ENCODE data around the gene DIABLO. TPM values are rescaled to one million over a fixed set of nuclear protein-coding genes. Genes with fewer than 3 reads are reported as not detected.

DIABLO gene
- polyA plus RNA-seq, 2 donors, result 17.9 to 31.1 TPM

GRCh38 chr12:122245553-122245952 is 19.7 kb upstream of the DIABLO start:
- Histone ChIP-seq H3K27ac (ENCODE audit: low read depth in 2 of 2, low read length in 1 of 2) (no peak overlapping the region), H3K36me3 (ENCODE audit: control insufficient read depth in 2 of 2, insufficient read depth in 2 of 2, low read length in 1 of 2) (peaks cover 2 to 11% of the 10 kb centered on the region in 2 donors), H3K4me1 (ENCODE audit: control insufficient read depth in 2 of 2, insufficient read depth in 2 of 2, low read length in 1 of 2) (no peaks in the 10 kb centered on the region), H3K27me3 (ENCODE audit: control insufficient read depth in 1 of 2, insufficient read depth in 2 of 2, low read length in 2 of 2) (no peaks in the 10 kb centered on the region), H3K9me3 (ENCODE audit: control insufficient read depth in 2 of 2, insufficient read depth in 1 of 2, low read depth in 1 of 2, low read length in 1 of 2) (no peaks in the 10 kb centered on the region), H3K4me3 (ENCODE audit: low read depth in 1 of 2, low read length in 2 of 2) (no peak overlapping the region)
- WGBS, 2 donors, result 87 to 91% methylated on average over 1 of the region's 1 CpG

DNA sequence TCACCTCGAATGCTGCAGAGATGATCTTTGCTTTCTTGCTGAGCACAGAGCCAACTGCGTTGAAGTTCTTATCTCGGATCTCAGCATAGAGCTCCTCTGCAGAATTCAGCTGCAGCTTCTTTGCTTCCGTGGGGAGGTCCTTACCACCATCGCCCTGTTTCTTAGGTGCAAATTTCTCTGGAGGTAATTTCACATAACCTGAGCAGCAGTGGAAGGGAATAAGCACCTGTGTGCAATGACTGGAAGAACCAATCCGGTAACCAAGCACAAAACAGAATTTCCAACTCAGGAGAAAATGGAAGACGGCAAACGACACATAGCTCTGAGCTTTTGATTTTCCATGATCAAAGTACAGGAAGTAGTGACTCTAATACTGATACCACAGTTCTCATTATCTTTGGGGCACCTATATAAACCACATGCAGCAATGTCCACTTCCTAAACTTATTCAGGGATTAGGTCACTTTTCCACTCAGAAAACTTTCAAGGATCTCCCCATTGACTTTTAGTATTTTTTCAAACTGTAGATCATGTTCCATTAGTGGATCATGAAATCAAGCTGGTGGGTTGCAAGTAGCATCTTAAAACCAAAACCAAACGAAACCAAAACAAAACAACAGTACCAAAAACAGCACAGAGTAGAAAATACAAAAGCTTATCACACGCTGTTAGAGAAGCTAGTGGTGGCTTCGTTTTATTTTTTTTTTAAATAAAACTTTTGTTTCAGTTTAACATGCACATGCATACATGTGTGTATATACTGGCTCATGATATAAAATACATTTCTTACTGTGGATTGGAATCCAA is 18.9 kb upstream of the DIABLO start:
- no peaks in the 10 kb centered on the region for H3K27me3 ChIP-seq (ENCODE audit: control insufficient read depth in 1 of 2, insufficient read depth in 2 of 2, low read length in 2 of 2)
- WGBS, 2 donors, result 76 to 78% methylated on average over 11 of the region's 11 CpGs
- H3K4me1 ChIP-seq (ENCODE audit: control insufficient read depth in 2 of 2, insufficient read depth in 2 of 2, low read length in 1 of 2), result no peaks in the 10 kb centered on the region
- H3K36me3 ChIP-seq (ENCODE audit: control insufficient read depth in 2 of 2, insufficient read depth in 2 of 2, low read length in 1 of 2), result peaks cover 0 to 9% of the 10 kb centered on the region in 2 donors
- no peak overlapping the region for H3K4me3 ChIP-seq (ENCODE audit: low read depth in 1 of 2, low read length in 2 of 2)
- H3K27ac ChIP-seq (ENCODE audit: low read depth in 2 of 2, low read length in 1 of 2), result peak overlapping the region in 1 of 2 donors; percentile 9
- no peaks in the 10 kb centered on the region for H3K9me3 ChIP-seq (ENCODE audit: control insufficient read depth in 2 of 2, insufficient read depth in 1 of 2, low read depth in 1 of 2, low read length in 1 of 2)

GRCh38 chr12:122243965-122244364 is 18.1 kb upstream of the DIABLO start:
- Histone ChIP-seq H3K27me3 (ENCODE audit: control insufficient read depth in 1 of 2, insufficient read depth in 2 of 2, low read length in 2 of 2) (no peaks in the 10 kb centered on the region), H3K36me3 (ENCODE audit: control insufficient read depth in 2 of 2, insufficient read depth in 2 of 2, low read length in 1 of 2) (peaks cover 0 to 9% of the 10 kb centered on the region in 2 donors)
- WGBS, 2 donors, result 80 to 83% methylated on average over 6 of the region's 6 CpGs

GRCh38 chr12:122238861-122239260 is 13.0 kb upstream of the DIABLO start:
- no peaks in the 10 kb centered on the region for H3K27me3 ChIP-seq (ENCODE audit: control insufficient read depth in 1 of 2, insufficient read depth in 2 of 2, low read length in 2 of 2)
- peaks cover 3 to 9% of the 10 kb centered on the region in 2 donors for H3K36me3 ChIP-seq (ENCODE audit: control insufficient read depth in 2 of 2, insufficient read depth in 2 of 2, low read length in 1 of 2)
- no peaks in the 10 kb centered on the region for H3K4me1 ChIP-seq (ENCODE audit: control insufficient read depth in 2 of 2, insufficient read depth in 2 of 2, low read length in 1 of 2)
- H3K4me3 ChIP-seq (ENCODE audit: low read depth in 1 of 2, low read length in 2 of 2), result no peak overlapping the region
- WGBS, 2 donors, result 89 to 92% methylated on average over 5 of the region's 5 CpGs
- no peaks in the 10 kb centered on the region for H3K9me3 ChIP-seq (ENCODE audit: control insufficient read depth in 2 of 2, insufficient read depth in 1 of 2, low read depth in 1 of 2, low read length in 1 of 2)
- H3K27ac ChIP-seq (ENCODE audit: low read depth in 2 of 2, low read length in 1 of 2), result no peak overlapping the region

More at GRCh38 chr12:122243965-122244364, 18.1 kb upstream of the DIABLO start:
- H3K27ac ChIP-seq (ENCODE audit: low read depth in 2 of 2, low read length in 1 of 2), result no peak overlapping the region
- no peaks in the 10 kb centered on the region for H3K9me3 ChIP-seq (ENCODE audit: control insufficient read depth in 2 of 2, insufficient read depth in 1 of 2, low read depth in 1 of 2, low read length in 1 of 2)
- no peak overlapping the region for H3K4me3 ChIP-seq (ENCODE audit: low read depth in 1 of 2, low read length in 2 of 2)
- no peaks in the 10 kb centered on the region for H3K4me1 ChIP-seq (ENCODE audit: control insufficient read depth in 2 of 2, insufficient read depth in 2 of 2, low read length in 1 of 2)

- H3K27me3 ChIP-seq (ENCODE audit: control insufficient read depth in 1 of 2, insufficient read depth in 2 of 2, low read length in 2 of 2), result no peaks in the 10 kb centered on the region
- H3K4me1 ChIP-seq (ENCODE audit: control insufficient read depth in 2 of 2, insufficient read depth in 2 of 2, low read length in 1 of 2), result no peaks in the 10 kb centered on the region
- 87 to 88% methylated on average over 7 of the region's 7 CpGs for WGBS, 2 donors
- no peaks in the 10 kb centered on the region for H3K9me3 ChIP-seq (ENCODE audit: control insufficient read depth in 2 of 2, insufficient read depth in 1 of 2, low read depth in 1 of 2, low read length in 1 of 2)
- H3K4me3 ChIP-seq (ENCODE audit: low read depth in 1 of 2, low read length in 2 of 2), result no peak overlapping the region
- H3K36me3 ChIP-seq (ENCODE audit: control insufficient read depth in 2 of 2, insufficient read depth in 2 of 2, low read length in 1 of 2), result peaks cover 9 to 13% of the 10 kb centered on the region in 2 donors
- no peak overlapping the region for H3K27ac ChIP-seq (ENCODE audit: low read depth in 2 of 2, low read length in 1 of 2)
Observed at GRCh38 chr12:122235741-122236140, 9.9 kb upstream of the DIABLO start.

GRCh38 chr12:122232691-122233090 is 6.8 kb upstream of the DIABLO start:
- no peak overlapping the region for H3K27ac ChIP-seq (ENCODE audit: low read depth in 2 of 2, low read length in 1 of 2)
- peaks cover 11 to 15% of the 10 kb centered on the region in 2 donors for H3K36me3 ChIP-seq (ENCODE audit: control insufficient read depth in 2 of 2, insufficient read depth in 2 of 2, low read length in 1 of 2)
- no peaks in the 10 kb centered on the region for H3K4me1 ChIP-seq (ENCODE audit: control insufficient read depth in 2 of 2, insufficient read depth in 2 of 2, low read length in 1 of 2)
- H3K4me3 ChIP-seq (ENCODE audit: low read depth in 1 of 2, low read length in 2 of 2), result no peak overlapping the region
- 93 to 95% methylated on average over 10 of the region's 10 CpGs for WGBS, 2 donors
- no peaks in the 10 kb centered on the region for H3K27me3 ChIP-seq (ENCODE audit: control insufficient read depth in 1 of 2, insufficient read depth in 2 of 2, low read length in 2 of 2)
- H3K9me3 ChIP-seq (ENCODE audit: control insufficient read depth in 2 of 2, insufficient read depth in 1 of 2, low read depth in 1 of 2, low read length in 1 of 2), result no peaks in the 10 kb centered on the region

DNA sequence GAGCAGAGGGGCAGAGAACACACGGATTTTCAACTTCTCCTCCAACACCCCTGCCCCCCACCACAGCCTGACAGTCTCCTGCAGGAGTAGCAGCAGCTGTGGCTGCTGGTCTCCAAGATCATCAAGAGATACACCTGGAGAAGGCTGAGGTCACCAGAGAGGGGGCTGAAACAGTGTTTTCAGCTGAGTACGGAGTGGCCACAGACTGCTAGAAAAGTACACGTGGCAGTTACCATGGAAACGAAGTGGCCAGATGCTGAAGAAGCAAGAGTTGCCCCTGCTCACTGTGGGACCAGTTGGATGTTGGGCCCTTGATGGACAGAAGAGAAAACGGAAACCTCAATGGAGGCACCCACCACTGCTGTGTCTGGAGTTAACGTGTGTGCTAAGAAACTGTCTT is 4.9 kb upstream of the DIABLO start:
- Histone ChIP-seq H3K4me3 (ENCODE audit: low read depth in 1 of 2, low read length in 2 of 2) (no peak overlapping the region), H3K27ac (ENCODE audit: low read depth in 2 of 2, low read length in 1 of 2) (no peak overlapping the region), H3K27me3 (ENCODE audit: control insufficient read depth in 1 of 2, insufficient read depth in 2 of 2, low read length in 2 of 2) (no peaks in the 10 kb centered on the region), H3K4me1 (ENCODE audit: control insufficient read depth in 2 of 2, insufficient read depth in 2 of 2, low read length in 1 of 2) (peaks cover 3 to 11% of the 10 kb centered on the region in 2 donors), H3K9me3 (ENCODE audit: control insufficient read depth in 2 of 2, insufficient read depth in 1 of 2, low read depth in 1 of 2, low read length in 1 of 2) (peaks cover 0 to 2% of the 10 kb centered on the region in 2 donors), H3K36me3 (ENCODE audit: control insufficient read depth in 2 of 2, insufficient read depth in 2 of 2, low read length in 1 of 2) (peaks cover 11 to 14% of the 10 kb centered on the region in 2 donors)
- 73 to 79% methylated on average over 6 of the region's 6 CpGs for WGBS, 2 donors

DNA sequence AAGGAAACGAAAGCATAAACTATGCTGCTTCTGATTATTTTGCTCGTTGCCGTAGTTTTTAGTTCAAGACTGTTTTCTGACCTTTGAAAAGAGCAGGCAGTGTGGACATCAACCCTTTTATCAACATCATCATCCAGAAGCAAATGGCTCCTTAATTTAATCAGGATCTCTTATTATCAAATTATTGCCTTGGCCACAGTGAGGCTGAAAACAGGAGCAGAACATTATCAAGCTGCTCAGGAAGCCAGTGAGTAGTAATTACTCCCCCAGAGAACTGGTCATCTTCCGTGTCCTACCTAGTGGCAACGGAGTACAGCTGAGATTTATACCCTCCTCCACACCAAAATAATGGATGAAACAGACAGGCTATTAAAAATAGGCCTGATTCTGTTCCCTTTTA is 2.2 kb upstream of the DIABLO start:
- no peaks in the 10 kb centered on the region for H3K27me3 ChIP-seq (ENCODE audit: control insufficient read depth in 1 of 2, insufficient read depth in 2 of 2, low read length in 2 of 2)
- no peak overlapping the region for H3K4me3 ChIP-seq (ENCODE audit: low read depth in 1 of 2, low read length in 2 of 2)
- peaks cover 3 to 13% of the 10 kb centered on the region in 2 donors for H3K4me1 ChIP-seq (ENCODE audit: control insufficient read depth in 2 of 2, insufficient read depth in 2 of 2, low read length in 1 of 2)
- WGBS, 2 donors, result 91% methylated on average over 5 of the region's 5 CpGs
- no peak overlapping the region for H3K27ac ChIP-seq (ENCODE audit: low read depth in 2 of 2, low read length in 1 of 2)
- peaks cover 0 to 2% of the 10 kb centered on the region in 2 donors for H3K9me3 ChIP-seq (ENCODE audit: control insufficient read depth in 2 of 2, insufficient read depth in 1 of 2, low read depth in 1 of 2, low read length in 1 of 2)
- H3K36me3 ChIP-seq (ENCODE audit: control insufficient read depth in 2 of 2, insufficient read depth in 2 of 2, low read length in 1 of 2), result peaks cover 6% of the 10 kb centered on the region in 2 donors

- WGBS, 2 donors, result 85 to 86% methylated on average over 17 of the region's 17 CpGs
- H3K9me3 ChIP-seq (ENCODE audit: control insufficient read depth in 2 of 2, insufficient read depth in 1 of 2, low read depth in 1 of 2, low read length in 1 of 2), result peaks cover 0 to 2% of the 10 kb centered on the region in 2 donors
- peaks cover 3 to 13% of the 10 kb centered on the region in 2 donors for H3K4me1 ChIP-seq (ENCODE audit: control insufficient read depth in 2 of 2, insufficient read depth in 2 of 2, low read length in 1 of 2)
- no peak overlapping the region for H3K27ac ChIP-seq (ENCODE audit: low read depth in 2 of 2, low read length in 1 of 2)
- H3K36me3 ChIP-seq (ENCODE audit: control insufficient read depth in 2 of 2, insufficient read depth in 2 of 2, low read length in 1 of 2), result peaks cover 6 to 9% of the 10 kb centered on the region in 2 donors
- H3K4me3 ChIP-seq (ENCODE audit: low read depth in 1 of 2, low read length in 2 of 2), result no peak overlapping the region
- H3K27me3 ChIP-seq (ENCODE audit: control insufficient read depth in 1 of 2, insufficient read depth in 2 of 2, low read length in 2 of 2), result no peaks in the 10 kb centered on the region
Observed at GRCh38 chr12:122227341-122227740, 1.5 kb upstream of the DIABLO start.

All from esophagus (tissue), 2 donors.